Upper lobe of left lung (tissue), 4 donors: ENCODE measurements around the gene SQSTM1.

ENCODE experiments used
- POLR2AphosphoS5 ChIP-seq, 2 donors: sonication (generic); formaldehyde crosslinking; IDR thresholded peaks; one replicate each; pipeline ENCODE4 v1.5.1; 2017; ENCODE audit warnings: antibody characterized with exemption in 2 of 2
- TF ChIP-seq, protein P1 (sequence below), 6 experiments: fragments of 450-650 bp in 4 of 6; fragments of 200-600 bp in 2 of 6; sonication (generic) in 2 of 6; IDR thresholded peaks; one replicate each; pipeline ENCODE4 v1.5.1; 2016 to 2019; ENCODE audit warnings: antibody characterized with exemption in 6 of 6

DNA sequence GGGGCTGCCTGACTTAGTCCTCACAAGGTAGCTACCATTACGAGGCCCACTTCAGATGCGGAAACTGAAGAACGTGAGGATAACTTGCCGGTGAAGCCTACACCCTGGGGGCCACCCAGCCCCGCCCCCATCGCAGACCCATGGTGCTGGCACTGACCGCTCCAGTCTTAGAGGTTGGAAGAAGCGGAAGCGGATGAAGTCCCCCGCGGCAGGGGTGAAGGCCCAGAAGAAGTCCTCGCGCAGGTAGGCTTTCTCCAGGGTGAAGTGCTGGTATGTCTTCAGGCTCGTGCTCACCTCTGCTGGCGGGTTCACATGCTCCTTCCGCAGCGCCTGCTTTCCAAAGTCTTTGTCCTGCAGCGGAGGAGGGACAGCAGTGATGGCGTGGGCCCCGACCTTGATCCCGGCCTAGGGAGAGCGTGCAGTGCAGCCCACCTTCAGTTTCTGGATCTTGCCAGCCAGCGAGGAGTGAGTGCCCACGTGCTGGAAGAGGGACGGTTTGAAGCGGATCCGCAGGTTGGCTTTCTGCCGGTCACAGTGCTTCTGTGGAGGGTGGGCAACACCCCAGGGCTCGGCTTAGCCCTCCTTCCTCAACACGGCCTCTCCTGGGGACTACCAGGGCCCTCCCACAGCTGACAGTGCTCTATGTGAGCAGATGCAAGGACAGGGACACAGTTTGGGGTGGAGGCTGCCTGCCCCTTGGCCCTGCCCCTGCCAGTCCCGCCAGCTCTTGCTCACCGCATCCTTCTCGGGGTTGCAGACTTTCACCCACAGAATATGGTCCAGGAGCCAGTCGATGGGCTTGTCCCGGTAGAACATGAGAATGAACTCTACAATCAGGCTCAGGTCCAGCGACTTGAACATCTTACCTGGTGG lies 21.7 kb upstream of the SQSTM1 start:
- TF ChIP-seq, protein P1, sequence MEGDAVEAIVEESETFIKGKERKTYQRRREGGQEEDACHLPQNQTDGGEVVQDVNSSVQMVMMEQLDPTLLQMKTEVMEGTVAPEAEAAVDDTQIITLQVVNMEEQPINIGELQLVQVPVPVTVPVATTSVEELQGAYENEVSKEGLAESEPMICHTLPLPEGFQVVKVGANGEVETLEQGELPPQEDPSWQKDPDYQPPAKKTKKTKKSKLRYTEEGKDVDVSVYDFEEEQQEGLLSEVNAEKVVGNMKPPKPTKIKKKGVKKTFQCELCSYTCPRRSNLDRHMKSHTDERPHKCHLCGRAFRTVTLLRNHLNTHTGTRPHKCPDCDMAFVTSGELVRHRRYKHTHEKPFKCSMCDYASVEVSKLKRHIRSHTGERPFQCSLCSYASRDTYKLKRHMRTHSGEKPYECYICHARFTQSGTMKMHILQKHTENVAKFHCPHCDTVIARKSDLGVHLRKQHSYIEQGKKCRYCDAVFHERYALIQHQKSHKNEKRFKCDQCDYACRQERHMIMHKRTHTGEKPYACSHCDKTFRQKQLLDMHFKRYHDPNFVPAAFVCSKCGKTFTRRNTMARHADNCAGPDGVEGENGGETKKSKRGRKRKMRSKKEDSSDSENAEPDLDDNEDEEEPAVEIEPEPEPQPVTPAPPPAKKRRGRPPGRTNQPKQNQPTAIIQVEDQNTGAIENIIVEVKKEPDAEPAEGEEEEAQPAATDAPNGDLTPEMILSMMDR (IDR thresholded peaks at IDR 0.05): no peak
- TF ChIP-seq POLR2AphosphoS5 (IDR thresholded peaks at IDR 0.05): no peak
